B cell (primary cell): ENCODE results near the gene ANKRD65. TPM values are rescaled to one million over a fixed set of nuclear protein-coding genes. Genes with fewer than 3 reads are reported as not detected.

Experiments
- polyA plus RNA-seq: library from polyadenylated mRNA; depleted of rRNA; stranded (reverse); fragments of >200 nt; gene quantifications from 2 replicates; pipeline ENCODE4 v1.2.3, GENCODE V29; 2012
- total RNA-seq, 2 donors: library from RNA; stranded (reverse); fragments of 120-200 nt in 1 of 2; gene quantifications; 1 replicate in 1 of 2; 2 replicates in 1 of 2; pipeline versions ENCODE4 v1.2.3 to v1.2.4, GENCODE V29; 2013 to 2022

Gene ANKRD65
- total and polyA plus RNA-seq, 2 donors (not counting 1 experiment from before 2014, with no cell fraction given) = 0.12 TPM; not detected in 1

Other genes with a start within 250 kb of the ANKRD65 start
- 0.37 and 0.61 TPM in 2 replicates for gene TTLL10, start 247.4 kb downstream of the ANKRD65 start, total RNA-seq
- gene TTLL10, start 247.4 kb downstream of the ANKRD65 start, polyA plus RNA-seq = 0.37 and 0.45 TPM in 2 replicates
- 33.5 and 38.1 TPM in 2 replicates for gene TNFRSF18, start 214.7 kb downstream of the ANKRD65 start, total RNA-seq
- gene TNFRSF18, start 214.7 kb downstream of the ANKRD65 start, polyA plus RNA-seq = 10.1 and 25.2 TPM in 2 replicates
- gene TNFRSF4, start 207.1 kb downstream of the ANKRD65 start, total RNA-seq = 1.8 and 2.3 TPM in 2 replicates
- 0.63 and 1.9 TPM in 2 replicates for gene TNFRSF4, start 207.1 kb downstream of the ANKRD65 start, polyA plus RNA-seq
- gene SDF4, start 189.3 kb downstream of the ANKRD65 start, total RNA-seq = 143 and 151 TPM in 2 replicates
- 100 and 104 TPM in 2 replicates for gene SDF4, start 189.3 kb downstream of the ANKRD65 start, polyA plus RNA-seq
- gene B3GALT6, start 189.0 kb downstream of the ANKRD65 start, total RNA-seq = 21.0 TPM in 2 replicates
- 4.7 and 5.9 TPM in 2 replicates for gene B3GALT6, start 189.0 kb downstream of the ANKRD65 start, polyA plus RNA-seq
- 3.2 and 6.1 TPM in 2 replicates for gene C1QTNF12, start 174.6 kb downstream of the ANKRD65 start, total RNA-seq
- gene C1QTNF12, start 174.6 kb downstream of the ANKRD65 start, polyA plus RNA-seq = 1.2 and 1.8 TPM in 2 replicates
- 115 and 120 TPM in 2 replicates for gene UBE2J2, start 147.4 kb downstream of the ANKRD65 start, total RNA-seq
- 32.8 and 40.1 TPM in 2 replicates for gene UBE2J2, start 147.4 kb downstream of the ANKRD65 start, polyA plus RNA-seq
- gene SCNN1D, start 140.8 kb downstream of the ANKRD65 start, total RNA-seq = 7.3 and 10.6 TPM in 2 replicates
- 14.7 and 21.3 TPM in 2 replicates for gene SCNN1D, start 140.8 kb downstream of the ANKRD65 start, polyA plus RNA-seq
- gene ACAP3, start 113.3 kb downstream of the ANKRD65 start, total RNA-seq = 40.7 and 49.1 TPM in 2 replicates
- gene ACAP3, start 113.3 kb downstream of the ANKRD65 start, polyA plus RNA-seq = 124 and 126 TPM in 2 replicates
- 15.7 and 17.9 TPM in 2 replicates for gene PUSL1, start 112.7 kb downstream of the ANKRD65 start, total RNA-seq
- 21.3 and 25.8 TPM in 2 replicates for gene PUSL1, start 112.7 kb downstream of the ANKRD65 start, polyA plus RNA-seq
- gene INTS11, start 96.6 kb downstream of the ANKRD65 start, total RNA-seq = 149 and 167 TPM in 2 replicates
- 245 and 279 TPM in 2 replicates for gene INTS11, start 96.6 kb downstream of the ANKRD65 start, polyA plus RNA-seq
- 18.8 and 21.6 TPM in 2 replicates for gene CPTP, start 96.5 kb downstream of the ANKRD65 start, total RNA-seq
- gene CPTP, start 96.5 kb downstream of the ANKRD65 start, polyA plus RNA-seq = 8.0 and 17.1 TPM in 2 replicates
- 4.0 and 4.1 TPM in 2 replicates for gene TAS1R3, start 90.0 kb downstream of the ANKRD65 start, total RNA-seq
- 5.7 and 11.7 TPM in 2 replicates for gene TAS1R3, start 90.0 kb downstream of the ANKRD65 start, polyA plus RNA-seq
- gene DVL1, start 71.9 kb downstream of the ANKRD65 start, total RNA-seq = 46.1 and 48.2 TPM in 2 replicates
- gene DVL1, start 71.9 kb downstream of the ANKRD65 start, polyA plus RNA-seq = 46.0 and 53.5 TPM in 2 replicates
- not detected in 2 replicates for gene MXRA8, start 62.7 kb downstream of the ANKRD65 start, total RNA-seq
- 0.10 and 0.25 TPM in 2 replicates for gene MXRA8, start 62.7 kb downstream of the ANKRD65 start, polyA plus RNA-seq
- gene AURKAIP1, start 46.1 kb downstream of the ANKRD65 start, total RNA-seq = 61.7 and 67.0 TPM in 2 replicates
- 47.3 and 61.1 TPM in 2 replicates for gene AURKAIP1, start 46.1 kb downstream of the ANKRD65 start, polyA plus RNA-seq
- 347 and 367 TPM in 2 replicates for gene CCNL2, start 21.9 kb downstream of the ANKRD65 start, total RNA-seq
- gene CCNL2, start 21.9 kb downstream of the ANKRD65 start, polyA plus RNA-seq = 263 and 333 TPM in 2 replicates
- gene MRPL20, start 14.0 kb downstream of the ANKRD65 start, total RNA-seq = 119 and 129 TPM in 2 replicates
- 55.9 and 59.3 TPM in 2 replicates for gene MRPL20, start 14.0 kb downstream of the ANKRD65 start, polyA plus RNA-seq
- not detected in 2 replicates for gene VWA1, start 14.4 kb upstream of the ANKRD65 start, total RNA-seq
- gene VWA1, start 14.4 kb upstream of the ANKRD65 start, polyA plus RNA-seq = 0.09 TPM in 1 of 2 replicates, not detected in the other
- gene ATAD3C, start 28.4 kb upstream of the ANKRD65 start, total RNA-seq = 0.20 and 0.56 TPM in 2 replicates
- 1.1 TPM in 2 replicates for gene ATAD3C, start 28.4 kb upstream of the ANKRD65 start, polyA plus RNA-seq
- 51.4 and 51.5 TPM in 2 replicates for gene ATAD3B, start 50.5 kb upstream of the ANKRD65 start, total RNA-seq
- 50.9 and 62.0 TPM in 2 replicates for gene ATAD3B, start 50.5 kb upstream of the ANKRD65 start, polyA plus RNA-seq
- 17.5 and 22.9 TPM in 2 replicates for gene ATAD3A, start 90.9 kb upstream of the ANKRD65 start, total RNA-seq
- 17.8 and 18.2 TPM in 2 replicates for gene ATAD3A, start 90.9 kb upstream of the ANKRD65 start, polyA plus RNA-seq
- gene TMEM240, start 119.3 kb upstream of the ANKRD65 start, total RNA-seq = 0.66 and 1.8 TPM in 2 replicates
- gene TMEM240, start 119.3 kb upstream of the ANKRD65 start, polyA plus RNA-seq = 0.28 and 0.40 TPM in 2 replicates
- gene SSU72, start 153.6 kb upstream of the ANKRD65 start, total RNA-seq = 111 and 112 TPM in 2 replicates
- gene SSU72, start 153.6 kb upstream of the ANKRD65 start, polyA plus RNA-seq = 86.8 and 108 TPM in 2 replicates
- gene FNDC10, start 178.9 kb upstream of the ANKRD65 start, total RNA-seq = 1.4 and 1.6 TPM in 2 replicates
- 0.52 and 1.4 TPM in 2 replicates for gene FNDC10, start 178.9 kb upstream of the ANKRD65 start, polyA plus RNA-seq
- gene MIB2, start 194.2 kb upstream of the ANKRD65 start, total RNA-seq = 95.9 and 98.1 TPM in 2 replicates
- 94.0 and 152 TPM in 2 replicates for gene MIB2, start 194.2 kb upstream of the ANKRD65 start, polyA plus RNA-seq
- gene MMP23B, start 210.9 kb upstream of the ANKRD65 start, total RNA-seq = 1.0 and 1.5 TPM in 2 replicates
- 1.7 and 3.4 TPM in 2 replicates for gene MMP23B, start 210.9 kb upstream of the ANKRD65 start, polyA plus RNA-seq
- gene CDK11B, start 237.7 kb upstream of the ANKRD65 start, total RNA-seq = 35.3 and 36.3 TPM in 2 replicates
- gene CDK11B, start 237.7 kb upstream of the ANKRD65 start, polyA plus RNA-seq = 14.1 and 19.6 TPM in 2 replicates